Testis (tissue), 3 donors: ENCODE measurements around the gene CLASRP. TPM values are rescaled to one million over a fixed set of nuclear protein-coding genes. Genes with fewer than 3 reads are reported as not detected.

Experiments
- DNase-seq: peaks from one replicate; pipeline ENCODE4 v3.0.0-alpha.2; 2019
- H3K27ac ChIP-seq, 2 donors: fragments of 200-600 bp; sonication (generic); one replicate each; pipeline ENCODE4 v1.5.1; 2019
- H3K27me3 ChIP-seq: fragments of 200-600 bp; sonication (generic); one replicate; pipeline ENCODE4 v1.5.1; 2019
- H3K36me3 ChIP-seq: fragments of 200-600 bp; sonication (generic); one replicate; pipeline ENCODE4 v1.5.1; 2017; ENCODE audit warnings: low read depth; ENCODE audit errors: missing control alignments
- H3K4me1 ChIP-seq: fragments of 200-600 bp; sonication (generic); one replicate; pipeline ENCODE4 v1.5.1; 2019
- H3K4me3 ChIP-seq, 2 donors: fragments of 200-600 bp; sonication (generic); one replicate each; pipeline ENCODE4 v1.5.1; 2017 to 2019
- H3K9me3 ChIP-seq: fragments of 200-600 bp; sonication (generic); one replicate; pipeline ENCODE4 v1.5.1; 2017
- POLR2A ChIP-seq: fragments of 450-650 bp; IDR thresholded peaks from one replicate; pipeline ENCODE4 v1.6.1; 2017; ENCODE audit warnings: antibody characterized with exemption, mild to moderate bottlenecking, moderate library complexity
- WGBS, 2 donors: methylation state at CpG; one replicate each; pipeline ENCODE4 v1.1.5; 2018; 5-methylcytosine and 5-hydroxymethylcytosine counted together
- intact Hi-C: fragments of 100-400 bp; cut with DNase I; formaldehyde crosslinking; loops from one replicate; pipeline ENCODE4 v1.15.1; 2023; ENCODE audit warnings: low total_unique reads
- polyA plus RNA-seq: library from polyadenylated mRNA; stranded (reverse); fragments of 350-450 nt; fragmentation: Illumina TruSeq; extraction: RNeasy Lipid Tissue Mini Kit (QIAGEN cat#74804); gene quantifications from one replicate; pipeline ENCODE4 v1.2.3, GENCODE V29; 2014; ENCODE audit warnings: low read depth, low replicate concordance; ENCODE audit not compliant: insufficient read depth
- total RNA-seq, 2 donors: library from RNA; depleted of rRNA; stranded (reverse); fragments of >200 nt; gene quantifications; one replicate each; pipeline ENCODE4 v1.2.3, GENCODE V29; 2016
- TF ChIP-seq, protein P1 (sequence below), 3 experiments: fragments of 450-650 bp in 2 of 3; fragments of 200-600 bp in 1 of 3; sonication (generic) in 1 of 3; IDR thresholded peaks; one replicate each; pipeline ENCODE4 v1.5.1; 2016 to 2019; ENCODE audit warnings: antibody characterized with exemption in 3 of 3, mild to moderate bottlenecking in 2 of 3, moderate library complexity in 1 of 3

CLASRP gene
- total and polyA plus RNA-seq, 3 donors from 2014 or later, result 76.1 to 132 (median 113) TPM

DNA sequence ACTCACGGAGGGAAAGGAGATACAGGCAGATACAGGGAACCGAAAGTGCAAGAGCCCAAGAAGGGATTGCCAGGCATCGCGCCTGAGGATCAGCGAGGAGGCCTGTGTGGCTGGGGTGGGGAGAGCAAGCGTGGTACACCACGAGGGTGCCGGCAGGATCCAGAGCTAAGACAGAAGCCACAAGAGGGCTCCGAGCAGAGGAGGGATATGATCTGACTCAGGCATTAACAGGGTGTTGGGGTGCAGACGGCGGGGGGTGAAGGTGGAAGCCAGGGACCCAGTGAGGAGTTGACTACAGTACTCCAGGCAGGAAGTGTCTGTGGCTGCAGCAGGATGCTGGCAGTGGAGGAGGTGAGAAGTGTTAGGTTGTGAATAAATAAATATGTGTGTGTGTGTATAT is 48.7 kb downstream of the CLASRP start:
- Histone ChIP-seq H3K4me3 (no peak overlapping the region), H3K27ac (no peak overlapping the region), H3K9me3 (no peaks in the 10 kb centered on the region), H3K36me3 (no peaks in the 10 kb centered on the region), H3K27me3 (no peaks in the 10 kb centered on the region), H3K4me1 (peaks cover 7% of the 10 kb centered on the region)
- no peak for TF ChIP-seq POLR2A
- TF ChIP-seq, protein P1, sequence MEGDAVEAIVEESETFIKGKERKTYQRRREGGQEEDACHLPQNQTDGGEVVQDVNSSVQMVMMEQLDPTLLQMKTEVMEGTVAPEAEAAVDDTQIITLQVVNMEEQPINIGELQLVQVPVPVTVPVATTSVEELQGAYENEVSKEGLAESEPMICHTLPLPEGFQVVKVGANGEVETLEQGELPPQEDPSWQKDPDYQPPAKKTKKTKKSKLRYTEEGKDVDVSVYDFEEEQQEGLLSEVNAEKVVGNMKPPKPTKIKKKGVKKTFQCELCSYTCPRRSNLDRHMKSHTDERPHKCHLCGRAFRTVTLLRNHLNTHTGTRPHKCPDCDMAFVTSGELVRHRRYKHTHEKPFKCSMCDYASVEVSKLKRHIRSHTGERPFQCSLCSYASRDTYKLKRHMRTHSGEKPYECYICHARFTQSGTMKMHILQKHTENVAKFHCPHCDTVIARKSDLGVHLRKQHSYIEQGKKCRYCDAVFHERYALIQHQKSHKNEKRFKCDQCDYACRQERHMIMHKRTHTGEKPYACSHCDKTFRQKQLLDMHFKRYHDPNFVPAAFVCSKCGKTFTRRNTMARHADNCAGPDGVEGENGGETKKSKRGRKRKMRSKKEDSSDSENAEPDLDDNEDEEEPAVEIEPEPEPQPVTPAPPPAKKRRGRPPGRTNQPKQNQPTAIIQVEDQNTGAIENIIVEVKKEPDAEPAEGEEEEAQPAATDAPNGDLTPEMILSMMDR (IDR thresholded peaks at IDR 0.05), result no peak
- 73 to 79% methylated on average over 11 of the region's 11 CpGs for WGBS, 2 donors
- DNase-seq, result no peak
- intact Hi-C loops, result no loop called here

DNA sequence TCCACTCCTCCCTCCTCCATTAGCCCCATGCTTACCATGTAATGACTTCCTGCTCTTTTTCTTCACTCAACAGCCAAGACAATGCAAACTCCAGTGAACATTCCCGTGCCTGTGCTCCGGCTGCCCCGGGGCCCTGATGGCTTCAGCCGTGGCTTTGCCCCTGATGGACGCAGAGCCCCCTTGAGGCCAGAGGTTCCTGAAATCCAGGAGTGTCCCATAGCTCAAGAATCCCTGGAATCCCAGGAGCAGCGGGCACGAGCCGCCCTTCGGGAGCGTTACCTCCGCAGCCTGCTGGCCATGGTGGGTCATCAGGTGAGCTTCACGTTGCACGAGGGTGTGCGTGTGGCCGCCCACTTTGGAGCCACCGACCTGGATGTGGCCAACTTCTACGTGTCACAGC is 51.2 kb downstream of the CLASRP start:
- intact Hi-C loops, result no loop called here

DNA sequence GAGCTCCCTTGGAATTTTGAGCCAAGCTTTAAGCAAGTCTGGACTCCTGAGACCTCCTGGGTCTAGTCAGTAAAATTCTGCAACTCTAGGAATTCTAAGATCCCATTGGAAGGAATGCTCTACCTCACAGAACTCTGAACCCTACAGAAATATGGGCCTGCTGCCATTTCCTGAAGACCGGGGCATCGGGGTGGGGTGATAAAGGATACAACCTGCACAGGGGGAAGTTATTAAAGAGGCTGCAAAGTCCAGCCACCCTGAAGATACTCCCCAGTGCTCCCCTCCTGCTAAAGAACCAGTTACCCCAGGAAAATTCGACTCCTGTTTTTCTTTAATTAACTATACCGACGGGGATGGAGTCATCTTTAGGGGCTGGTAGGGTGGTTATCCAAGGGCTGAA is 51.8 kb downstream of the CLASRP start:
- H3K9me3 ChIP-seq, result no peaks in the 10 kb centered on the region
- WGBS, 2 donors, result 35 to 42% methylated on average over 5 of the region's 5 CpGs
- DNase-seq, result no peak
- peak overlapping the region in 1 of 2 donors; percentile 90 for H3K27ac ChIP-seq
- H3K4me3 ChIP-seq, result peak overlapping the region; percentile 98 to 100
- intact Hi-C loops, result no loop called here
- H3K4me1 ChIP-seq, result peaks cover 26% of the 10 kb centered on the region
- TF ChIP-seq, protein P1 (IDR thresholded peaks at IDR 0.05), result no peak
- no peak for TF ChIP-seq POLR2A
- H3K36me3 ChIP-seq, result no peaks in the 10 kb centered on the region
- no peaks in the 10 kb centered on the region for H3K27me3 ChIP-seq

More for the DNA sequence above, 51.2 kb downstream of the CLASRP start:
- Histone ChIP-seq H3K9me3 (no peaks in the 10 kb centered on the region), H3K27ac (no peak overlapping the region), H3K4me1 (peaks cover 22% of the 10 kb centered on the region), H3K36me3 (no peaks in the 10 kb centered on the region), H3K27me3 (no peaks in the 10 kb centered on the region), H3K4me3 (no peak overlapping the region)
- DNase-seq, result no peak
- no peak for TF ChIP-seq POLR2A
- TF ChIP-seq, protein P1 (IDR thresholded peaks at IDR 0.05), result no peak
- WGBS, 2 donors, result 72 to 88% methylated on average over 17 of the region's 17 CpGs

DNA sequence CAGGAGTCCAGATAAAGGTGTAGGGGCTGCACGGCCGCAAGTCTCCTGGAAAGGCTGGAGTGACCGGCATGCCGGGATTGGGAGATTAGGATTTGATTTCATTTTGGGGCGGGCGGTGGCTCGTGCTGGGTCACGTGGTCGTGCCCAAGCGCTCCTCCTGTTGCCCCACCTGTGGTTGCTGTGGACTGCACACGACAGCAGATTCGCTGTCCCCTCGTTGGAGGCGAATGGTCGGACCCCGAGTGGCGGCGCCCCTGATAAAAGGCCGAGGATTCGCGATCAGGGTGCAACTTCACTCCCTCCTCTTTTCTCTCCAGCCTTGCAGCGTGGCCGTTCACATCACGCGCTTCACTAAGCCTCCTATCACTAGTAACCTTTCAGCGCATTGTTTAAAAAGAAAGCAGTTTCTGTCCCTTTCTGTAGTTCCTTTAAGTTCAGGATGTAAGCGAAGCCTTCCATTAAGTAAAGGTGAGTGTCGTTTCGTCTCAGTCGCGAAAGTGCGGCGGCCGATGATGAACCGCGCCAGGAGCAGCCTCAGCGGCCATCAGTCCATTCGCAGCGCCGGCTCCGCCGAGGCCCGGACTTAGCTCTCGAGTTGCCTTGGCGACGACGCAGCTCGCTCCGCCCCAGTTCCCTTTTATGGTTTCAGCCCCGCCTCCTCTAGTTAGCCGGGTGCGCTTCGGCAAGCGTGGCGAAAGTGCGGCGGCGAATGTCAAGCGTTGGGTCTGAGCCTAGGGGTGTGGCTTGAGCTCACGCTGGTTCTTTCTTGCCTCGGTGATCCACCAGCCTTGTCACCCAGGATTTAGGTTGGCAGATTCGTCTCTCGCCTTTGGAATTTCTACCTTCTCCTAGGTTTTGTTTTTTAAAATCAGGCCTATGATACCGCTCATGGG is 52.4 kb downstream of the CLASRP start:
- Histone ChIP-seq H3K27me3 (no peaks in the 10 kb centered on the region), H3K4me1 (peaks cover 32% of the 10 kb centered on the region), H3K4me3 (peak overlapping the region; percentile 98 to 100), H3K27ac (peak overlapping the region; percentile 87 to 90), H3K36me3 (no peaks in the 10 kb centered on the region), H3K9me3 (no peaks in the 10 kb centered on the region)
- TF ChIP-seq, protein P1 (IDR thresholded peaks at IDR 0.05), result no peak
- no peak for TF ChIP-seq POLR2A
- WGBS, 2 donors, result 3 to 8% methylated on average over 49 to 64 of the region's 64 CpGs
- peak; percentile 99 for DNase-seq
- intact Hi-C loops, result no loop called here
